GM21717 (cell line): ENCODE measurements around the gene NPL.

Experiments
- ATAC-seq: cut with Tn5 transposase; IDR thresholded peaks from one replicate; pipeline ENCODE4 v1.9.1; 2021; ENCODE audit warnings: mild to moderate bottlenecking, moderate library complexity; ENCODE audit not compliant: unreplicated experiment

The NPL gene

GRCh38 chr1:182861994-182862393 lies 72.4 kb downstream of the NPL start:
- no peak for ATAC-seq

DNA sequence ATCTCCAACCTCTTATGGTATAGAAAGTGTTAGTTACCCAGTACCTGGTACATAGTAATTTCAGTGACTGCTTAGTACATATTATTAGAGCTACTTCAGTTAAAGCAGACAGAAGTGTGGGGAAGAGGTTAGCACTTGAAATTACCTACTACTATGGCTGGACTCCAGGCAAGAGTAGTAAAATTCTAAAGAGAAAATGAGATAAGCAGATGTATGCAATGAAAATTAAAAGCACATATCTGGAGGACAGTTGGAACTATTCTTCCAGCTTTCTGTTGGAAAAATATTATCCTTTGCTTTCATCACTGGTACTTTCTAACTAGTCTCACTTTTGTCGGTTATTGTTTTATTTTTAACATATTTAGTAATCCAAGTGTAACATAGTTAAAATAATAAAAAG lies 73.3 kb downstream of the NPL start:
- ATAC-seq: no peak

GRCh38 chr1:182863940-182864339 lies 74.4 kb downstream of the NPL start:
- ATAC-seq: no peak

DNA sequence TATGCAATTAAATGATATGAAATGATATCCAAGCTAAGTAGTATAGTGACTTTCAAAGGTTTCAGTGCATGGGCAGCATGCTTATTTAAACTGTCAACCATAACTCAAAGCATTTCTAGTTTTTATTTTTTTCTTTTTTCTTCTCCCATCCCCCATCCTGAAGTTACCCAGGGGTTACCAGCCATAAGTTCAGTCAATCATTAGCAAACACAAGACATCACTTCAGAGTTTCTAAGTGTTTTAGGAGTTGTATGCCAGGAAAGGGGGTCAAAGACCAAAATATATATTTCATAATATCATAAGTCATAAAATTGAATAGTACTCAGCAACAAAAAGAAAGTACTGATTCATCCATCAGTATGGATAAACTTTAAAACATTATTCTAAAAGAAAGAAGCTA lies 78.3 kb downstream of the NPL start:
- ATAC-seq: no peak

DNA sequence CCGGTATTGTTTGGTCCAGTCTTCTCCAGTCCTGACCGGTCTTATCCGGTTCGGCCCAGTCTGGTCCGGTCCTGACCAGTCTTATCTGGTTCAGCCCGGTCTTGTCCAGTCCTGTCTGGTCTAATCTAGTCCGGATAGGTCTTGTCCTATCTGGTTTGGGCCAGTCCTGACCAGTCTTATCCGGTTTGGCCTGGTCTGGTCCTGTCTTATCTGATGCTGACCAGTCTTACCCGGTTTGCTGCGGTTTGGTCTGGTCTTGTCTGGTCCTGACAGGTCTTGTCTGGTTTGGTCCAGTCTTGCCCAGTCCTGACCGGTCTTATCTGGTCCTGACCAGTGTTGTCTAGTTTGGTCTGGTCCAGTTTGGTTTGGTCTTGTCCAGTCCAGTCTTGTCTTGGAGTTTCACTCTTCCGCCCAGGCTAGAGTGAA lies 79.7 kb downstream of the NPL start:
- ATAC-seq: no peak

DNA sequence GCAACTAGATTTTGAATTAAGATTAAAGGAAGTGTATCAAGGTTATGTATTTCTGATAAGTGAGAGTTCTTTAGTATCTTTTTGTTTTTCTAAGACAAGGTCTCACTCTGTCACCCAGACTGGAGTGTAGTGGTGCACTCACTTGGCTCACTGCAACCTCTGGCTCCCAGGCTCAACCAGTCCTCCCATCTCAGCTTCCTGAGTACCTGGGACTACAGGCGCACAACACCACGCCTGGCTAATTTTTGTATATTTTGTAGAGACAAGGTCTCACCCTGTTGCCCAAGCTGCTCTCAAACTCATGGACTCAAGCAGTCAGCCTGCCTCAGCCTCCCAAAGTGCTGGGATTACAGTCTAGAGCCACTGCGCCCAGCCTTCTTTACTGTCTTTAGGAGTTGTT lies 83.3 kb downstream of the NPL start:
- ATAC-seq: no peak

DNA sequence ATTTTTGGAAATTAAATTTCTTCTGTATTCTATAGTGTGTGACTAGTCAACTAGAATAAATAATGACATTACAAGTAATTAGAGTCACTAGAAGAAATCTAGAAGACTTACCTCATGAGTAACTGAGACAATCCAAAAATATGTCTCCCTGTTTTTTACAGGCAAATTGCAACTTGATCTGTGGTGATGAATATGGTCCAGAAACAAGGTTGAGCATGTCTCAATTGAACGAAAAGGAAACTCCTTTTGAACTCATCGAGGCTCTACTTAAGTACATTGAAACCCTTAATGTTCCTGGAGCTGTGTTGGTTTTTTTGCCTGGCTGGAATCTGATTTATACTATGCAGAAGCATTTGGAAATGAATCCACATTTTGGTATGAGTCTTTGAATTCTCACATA lies 86.3 kb downstream of the NPL start:
- no peak for ATAC-seq

DNA sequence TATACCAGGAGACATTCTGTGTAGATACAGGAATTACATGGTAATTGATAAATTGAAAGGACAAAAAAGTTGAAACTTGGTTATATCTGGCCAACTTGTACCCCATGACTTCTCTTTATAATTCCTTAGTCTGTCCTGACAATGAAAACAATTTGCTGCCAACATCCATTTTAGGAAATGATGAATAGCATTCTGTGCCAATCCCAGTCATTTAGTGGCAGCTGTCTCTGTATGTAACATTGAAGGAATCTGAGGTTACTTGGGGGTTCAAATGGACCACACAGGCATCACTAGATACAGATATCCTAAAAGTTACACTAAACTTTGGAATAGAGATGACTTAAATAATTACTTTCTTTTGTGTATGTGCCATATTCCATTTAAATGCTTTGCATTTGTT lies 87.8 kb downstream of the NPL start:
- ATAC-seq: no peak

GRCh38 chr1:182877842-182878241 lies 88.3 kb downstream of the NPL start:
- no peak for ATAC-seq
